Uterus (tissue), 2 donors: Measurements from ENCODE around the gene SLC22A2.

Experiments
- CTCF ChIP-seq, 4 experiments: fragments of 200-600 bp in 2 of 4; fragments of 450-650 bp in 2 of 4; sonication (generic) in 2 of 4; IDR thresholded peaks; one replicate each; pipeline ENCODE4 v1.5.1; 2016 to 2019; ENCODE audit warnings: antibody characterized with exemption in 4 of 4, mild to moderate bottlenecking in 2 of 4, moderate library complexity in 1 of 4
- POLR2A ChIP-seq, 2 donors: fragments of 450-650 bp; IDR thresholded peaks; one replicate each; pipeline ENCODE4 v1.6.1; 2016; ENCODE audit warnings: antibody characterized with exemption in 2 of 2, mild to moderate bottlenecking in 1 of 2, moderate library complexity in 1 of 2

- TF ChIP-seq CTCF (IDR thresholded peaks at IDR 0.05) (no peak), POLR2A (IDR thresholded peaks at IDR 0.05) (no peak)
These were observed 38.7 kb upstream of the SLC22A2 start for GRCh38 chr6:160297310-160297709.
